GM21576 (cell line): ENCODE results near the gene PPP1R14B.
A peak's percentile ranks its signal among the peaks of the same experiment; 100 is the strongest.

Source experiments
- ATAC-seq: cut with Tn5 transposase; IDR thresholded peaks from one replicate; pipeline ENCODE4 v1.9.1; 2021; ENCODE audit warnings: mild to moderate bottlenecking, moderate library complexity; ENCODE audit not compliant: unreplicated experiment

Gene PPP1R14B

GRCh38 chr11:64246871-64247728 is at the start of gene PPP1R14B:
Gene PPP1R14B, minus strand, starts transcription at chr11:64246943. Its CDS starts 270 bp downstream, at chr11:64246673.
- peak; percentile 35 for ATAC-seq

GRCh38 chr11:64296236-64296635 is 49.5 kb upstream of the PPP1R14B start:
- no peak for ATAC-seq

DNA sequence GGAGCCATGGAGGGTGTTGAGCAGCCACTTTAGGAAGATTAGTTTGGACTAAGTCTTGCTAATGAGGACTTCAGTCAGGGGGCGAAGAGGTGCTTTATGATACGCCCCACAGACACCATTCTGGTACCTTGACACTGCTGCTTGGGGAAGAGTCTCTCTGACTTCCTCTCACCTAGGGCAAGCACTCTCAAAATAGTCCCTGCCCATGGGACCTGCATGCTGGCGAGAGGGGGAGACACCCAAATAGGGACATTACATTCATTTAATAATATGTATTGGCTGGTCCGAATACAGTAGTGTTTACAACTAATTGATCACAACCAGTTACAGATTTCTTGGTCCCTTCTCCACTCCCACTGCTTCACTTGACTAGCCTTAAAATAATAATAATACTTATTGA is 49.0 kb upstream of the PPP1R14B start:
- no peak for ATAC-seq

- no peak for ATAC-seq
These were observed 48.0 kb upstream of the PPP1R14B start for GRCh38 chr11:64294774-64295173.

DNA sequence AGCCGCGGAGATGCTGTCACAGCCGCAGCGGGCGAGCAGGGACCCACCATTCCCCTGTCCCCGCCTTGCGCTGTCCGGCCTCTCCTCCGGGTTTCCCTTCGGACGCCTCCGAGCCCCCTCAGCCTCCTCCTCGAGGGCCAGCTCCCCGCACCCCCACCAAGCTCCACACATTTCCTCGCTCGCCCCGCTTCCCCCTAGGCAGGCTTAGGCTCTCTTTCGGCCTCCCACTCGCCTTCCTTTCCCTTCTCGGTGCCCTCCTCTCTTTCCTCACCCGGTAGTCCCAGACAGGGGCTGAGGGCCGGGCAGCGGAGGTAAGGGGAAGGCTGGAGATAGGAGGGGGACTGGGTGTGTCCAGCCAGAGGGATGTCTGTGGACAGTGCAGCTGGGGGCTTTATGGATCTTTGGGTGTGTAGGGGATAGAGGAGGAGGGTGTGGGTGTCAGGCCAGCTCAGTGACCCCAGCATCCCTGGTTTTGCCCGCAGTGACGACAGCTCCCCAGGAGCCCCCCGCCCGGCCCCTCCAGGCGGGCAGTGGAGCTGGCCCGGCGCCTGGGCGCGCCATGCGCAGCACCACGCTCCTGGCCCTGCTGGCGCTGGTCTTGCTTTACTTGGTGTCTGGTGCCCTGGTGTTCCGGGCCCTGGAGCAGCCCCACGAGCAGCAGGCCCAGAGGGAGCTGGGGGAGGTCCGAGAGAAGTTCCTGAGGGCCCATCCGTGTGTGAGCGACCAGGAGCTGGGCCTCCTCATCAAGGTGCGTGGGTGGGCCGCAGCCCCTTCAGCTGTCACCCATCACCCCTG is 45.9 kb upstream of the PPP1R14B start:
- no peak for ATAC-seq

DNA sequence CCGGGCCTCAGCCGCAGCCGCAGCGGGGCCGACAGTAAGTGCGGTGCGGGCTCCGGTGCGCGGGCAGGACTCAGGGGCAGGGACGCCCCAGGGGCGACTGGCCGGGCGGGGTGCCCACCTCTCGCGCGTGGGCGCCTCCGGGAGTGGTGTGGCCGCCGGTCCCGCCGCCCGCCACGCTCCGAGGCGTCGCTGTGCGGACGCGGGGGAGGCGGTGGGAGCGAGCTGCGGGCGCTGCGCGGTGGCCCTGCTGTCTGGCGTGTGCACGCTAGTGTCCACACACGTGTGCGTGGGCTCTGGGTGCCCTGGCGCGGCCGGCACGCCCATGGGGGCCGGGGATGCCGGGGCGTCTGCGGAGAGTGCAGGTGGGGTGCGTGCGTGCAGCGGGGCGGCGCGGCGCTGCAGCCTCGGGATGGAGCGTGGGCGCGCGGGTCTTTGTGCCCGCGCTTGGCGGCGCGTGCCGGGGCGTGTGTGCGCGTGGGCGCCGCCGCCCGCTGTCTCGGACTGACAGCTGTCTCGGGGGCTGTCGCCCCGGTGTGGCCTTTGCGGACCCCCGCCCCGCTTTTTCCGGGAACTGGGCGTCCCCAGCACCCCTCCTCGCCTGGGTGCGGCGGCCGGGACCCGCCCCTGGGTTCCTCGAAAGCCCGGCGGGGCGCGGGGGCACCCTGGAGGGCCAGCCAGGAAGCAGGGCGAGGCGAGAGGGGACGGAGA is 45.2 kb upstream of the PPP1R14B start:
- no peak for ATAC-seq

DNA sequence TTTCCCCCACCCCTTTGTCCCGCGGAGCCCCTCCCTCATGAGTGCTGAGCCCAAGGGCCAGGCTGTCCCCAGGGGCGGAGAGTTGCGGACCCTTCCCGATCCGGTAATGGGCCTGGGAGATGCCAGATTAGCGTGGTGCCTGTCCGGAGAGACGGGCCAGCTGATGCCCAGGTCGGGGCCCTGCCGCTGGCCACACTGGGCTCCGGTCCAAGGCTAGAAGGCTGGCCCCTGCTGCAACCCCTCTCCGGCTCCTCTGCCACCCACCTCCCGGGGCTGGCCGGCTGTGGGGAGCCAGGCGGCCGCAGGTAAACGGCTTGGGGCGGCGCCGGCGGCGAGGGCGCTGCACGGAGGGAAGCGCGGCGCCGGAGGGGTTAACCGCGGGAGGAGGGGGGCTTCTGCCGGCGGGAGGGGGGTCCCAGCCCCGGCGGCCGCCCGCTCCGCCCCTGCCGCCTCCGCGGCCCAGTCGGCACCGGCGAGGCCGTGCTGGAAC is 44.6 kb upstream of the PPP1R14B start, which contains the start of gene KCNK4:
Gene KCNK4 (plus strand): TSS at position 41 of the 490 bp plus-strand sequence. CDS start 1,717 bp downstream, outside the sequence.
- no peak for ATAC-seq

DNA sequence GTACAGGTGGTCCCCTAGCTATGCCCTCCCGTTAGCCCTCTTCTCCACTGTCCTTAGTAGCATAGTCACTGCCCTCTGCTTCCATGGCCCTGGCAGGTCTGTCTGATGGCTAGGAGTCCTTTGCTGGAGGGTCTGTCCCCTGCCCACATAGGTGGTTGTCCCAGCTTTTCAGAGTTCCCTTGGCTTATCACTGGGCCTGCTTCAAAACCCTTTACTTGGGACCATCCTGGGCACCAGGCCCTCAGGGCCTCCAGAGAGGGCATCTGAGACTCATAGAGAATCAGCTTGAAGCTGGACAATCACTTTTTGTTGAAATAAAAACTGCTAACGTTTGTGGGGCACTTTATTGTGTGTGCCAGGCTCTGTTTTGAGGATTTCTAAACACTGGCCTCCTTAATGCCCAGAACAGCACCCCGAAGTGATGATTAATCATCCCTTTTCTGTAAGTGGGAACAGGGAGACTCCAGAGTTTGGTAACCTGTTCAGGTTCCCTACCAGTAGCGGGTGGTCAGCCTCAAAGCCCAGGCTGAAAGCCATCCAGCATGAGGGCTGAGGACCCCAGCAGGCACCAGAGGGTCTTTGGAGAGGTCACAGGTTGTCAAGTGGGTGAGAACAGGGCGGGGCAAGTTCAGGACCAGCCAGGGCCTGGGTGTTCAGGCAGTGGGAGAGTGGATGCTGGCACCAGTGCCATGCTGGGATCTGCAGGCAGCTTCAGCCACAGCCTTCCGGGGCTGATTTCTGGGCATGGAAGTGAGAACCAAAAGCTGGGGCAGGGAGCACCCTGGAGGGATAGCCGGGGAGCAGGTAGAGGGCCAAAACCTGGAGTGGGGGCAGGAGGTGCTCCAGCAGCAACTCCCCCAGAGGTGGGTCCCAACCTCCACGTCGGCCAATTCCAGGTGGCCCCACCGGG is 43.9 kb upstream of the PPP1R14B start:
- ATAC-seq = no peak

DNA sequence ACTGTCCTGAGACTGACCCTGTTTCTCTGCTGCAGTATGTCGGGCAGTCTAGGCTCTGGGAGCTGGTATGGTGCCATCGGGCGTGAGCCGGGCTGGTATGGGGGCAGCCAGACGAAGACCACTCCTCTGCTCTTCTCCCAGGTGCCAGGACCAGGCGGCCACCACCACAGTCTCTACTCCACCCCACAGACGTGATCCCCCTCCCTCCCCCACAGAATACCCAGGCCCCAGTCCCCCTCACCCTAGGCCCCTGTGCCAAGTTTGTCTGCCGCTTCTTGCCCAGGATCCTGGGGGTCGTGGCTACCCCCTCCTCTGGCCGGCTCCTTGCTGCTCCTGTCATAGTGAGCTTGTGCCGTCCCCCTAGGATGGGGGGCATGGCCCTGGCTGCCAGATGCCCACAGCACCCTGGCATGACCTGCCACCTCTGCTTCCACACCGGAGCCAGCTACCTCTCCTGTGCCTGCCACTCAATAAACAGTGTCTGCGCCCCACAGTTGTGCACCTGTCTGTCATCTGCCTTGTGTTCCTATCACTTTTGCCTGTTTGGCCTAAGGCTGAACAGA is 42.3 kb upstream of the PPP1R14B start:
- ATAC-seq = no peak

DNA sequence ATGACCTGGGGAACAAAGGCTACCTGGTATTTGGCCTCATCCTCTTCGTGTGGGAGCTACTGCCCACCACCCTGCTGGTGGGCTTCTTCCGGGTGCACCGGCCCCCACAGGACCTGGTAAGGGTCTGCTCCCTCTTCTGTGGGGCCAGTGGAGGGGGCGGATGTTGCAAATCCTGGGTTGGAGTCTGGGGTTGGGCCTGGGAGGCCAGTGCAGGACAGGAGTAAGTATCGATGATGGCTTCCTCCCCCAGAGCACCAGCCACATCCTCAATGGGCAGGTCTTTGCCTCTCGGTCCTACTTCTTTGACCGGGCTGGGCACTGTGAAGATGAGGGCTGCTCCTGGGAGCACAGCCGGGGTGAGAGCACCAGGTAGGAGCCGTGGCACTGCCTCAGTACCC is 41.6 kb upstream of the PPP1R14B start:
- ATAC-seq = no peak

- no peak for ATAC-seq
These were observed 41.1 kb upstream of the PPP1R14B start for GRCh38 chr11:64287676-64288352.

- no peak for ATAC-seq
These were observed 40.0 kb upstream of the PPP1R14B start for GRCh38 chr11:64286801-64287159.

DNA sequence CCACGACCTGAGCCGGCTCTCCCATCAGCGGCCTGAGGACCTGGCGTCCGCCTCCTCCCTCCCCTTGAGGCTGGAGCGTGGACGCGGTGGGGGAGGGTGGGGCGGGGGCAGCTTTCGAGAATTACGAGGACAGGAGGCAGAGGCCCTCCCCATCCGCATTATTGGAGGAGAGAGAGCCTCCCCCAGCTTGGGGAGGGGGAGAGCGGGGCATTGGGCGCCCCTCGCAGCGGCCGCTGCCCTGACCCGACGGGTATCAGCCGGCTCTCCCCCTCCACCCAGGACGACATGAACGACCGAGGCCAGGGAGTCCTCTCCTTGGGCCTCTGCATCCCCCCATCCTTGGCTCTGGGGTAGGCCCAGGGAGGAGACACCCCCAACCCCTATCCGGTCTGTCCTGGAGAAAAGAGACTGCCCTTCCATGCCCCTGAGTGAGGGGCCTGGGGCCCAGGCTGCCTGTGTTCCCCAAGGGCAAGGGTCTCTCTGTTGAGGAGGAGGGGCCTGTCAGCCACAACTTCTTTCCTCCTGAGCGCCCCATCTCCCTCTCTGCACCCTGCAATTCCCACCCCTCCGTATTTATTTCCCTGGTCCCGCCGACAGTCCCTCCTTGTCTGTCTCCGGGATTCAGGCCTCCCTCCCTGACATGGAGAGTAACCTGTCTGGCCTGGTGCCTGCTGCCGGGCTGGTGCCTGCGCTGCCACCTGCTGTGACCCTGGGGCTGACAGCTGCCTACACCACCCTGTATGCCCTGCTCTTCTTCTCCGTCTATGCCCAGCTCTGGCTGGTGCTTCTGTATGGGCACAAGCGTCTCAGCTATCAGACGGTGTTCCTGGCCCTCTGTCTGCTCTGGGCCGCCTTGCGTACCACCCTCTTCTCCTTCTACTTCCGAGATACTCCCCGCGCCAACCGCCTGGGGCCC is 39.4 kb upstream of the PPP1R14B start:
- ATAC-seq = peak; percentile 1

- ATAC-seq = peak; percentile 56
These were observed 38.5 kb upstream of the PPP1R14B start, which contains the start of gene GPR137 for GRCh38 chr11:64284962-64285884. Gene GPR137, plus strand, starts transcription at chr11:64285848. Its CDS starts 677 bp downstream, at chr11:64286525.

DNA sequence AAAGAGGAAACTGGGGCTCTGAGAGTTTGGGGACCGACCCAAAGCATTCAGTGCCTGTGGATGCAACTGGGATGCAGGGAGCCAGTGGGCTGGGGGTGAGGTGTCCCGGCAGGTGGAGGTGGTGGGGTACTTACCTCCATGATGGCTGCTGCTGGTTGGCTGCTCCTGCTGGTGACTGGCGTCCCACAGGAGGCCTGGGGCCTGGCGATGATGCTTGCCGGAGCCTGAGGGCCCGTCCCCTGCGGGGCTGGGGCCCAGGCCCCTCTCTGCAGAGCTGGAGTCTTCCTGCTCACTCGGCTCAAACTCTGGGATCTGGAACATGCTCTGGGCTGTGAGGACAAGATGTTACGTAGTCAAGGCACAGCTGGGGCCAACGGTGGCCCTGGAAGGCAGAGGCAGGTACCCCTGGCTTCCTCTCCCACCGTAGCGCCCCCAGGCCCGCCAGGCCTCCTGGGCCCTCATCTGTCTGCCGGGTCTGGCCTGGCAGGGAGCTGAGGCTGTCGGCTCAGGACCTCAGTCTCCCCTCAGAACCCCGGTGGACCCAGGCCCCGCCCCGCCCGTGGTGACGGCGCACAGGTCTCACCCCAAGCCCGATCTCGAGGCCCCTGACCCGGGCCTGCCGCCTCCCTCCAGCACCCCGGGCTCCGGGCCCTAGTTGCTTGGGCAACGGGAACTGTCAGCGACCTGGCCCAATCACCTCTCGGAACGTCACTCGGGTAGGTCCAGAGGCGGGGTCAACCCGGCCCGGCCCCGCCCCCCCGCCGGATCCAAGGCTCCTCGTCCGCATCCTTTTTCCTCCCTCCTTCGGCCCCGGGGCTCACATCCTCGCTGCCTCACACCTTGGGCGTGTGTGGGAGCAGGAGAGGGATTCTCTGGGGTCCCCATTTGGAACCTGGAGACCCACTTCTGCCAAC is 37.6 kb upstream of the PPP1R14B start, which contains the start of gene BAD:
Gene BAD (minus strand): TSS at position 618 of the 914 bp plus-strand sequence. CDS start 297 bp downstream, at position 321.
- ATAC-seq = peak; percentile 71

DNA sequence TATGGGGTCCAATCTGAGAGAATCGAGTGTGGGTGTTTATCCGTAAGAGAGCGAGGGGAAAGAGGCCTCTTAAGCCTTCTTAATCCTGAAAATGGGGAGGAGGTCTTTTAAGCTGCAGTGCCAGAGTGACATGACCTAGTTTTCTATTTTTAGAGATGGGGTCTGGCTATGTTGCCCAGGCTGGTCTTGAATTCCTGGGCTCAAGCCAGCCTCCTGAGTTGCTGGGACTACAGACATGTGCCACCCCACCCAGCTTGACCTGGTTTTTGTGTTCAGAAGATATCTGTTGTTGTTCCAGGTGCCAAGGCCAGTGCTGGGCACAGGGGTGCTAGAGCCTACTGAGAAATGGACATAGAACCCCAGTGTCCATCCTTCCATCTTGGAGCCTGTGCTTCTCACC is 36.3 kb upstream of the PPP1R14B start:
- ATAC-seq = no peak
